Muscle layer of colon (tissue), 2 donors: ENCODE data around the gene MEP1A.

Experiments
- H3K27ac ChIP-seq: one replicate; pipeline ENCODE4 v1.7.0; 2013; ENCODE audit warnings: low read depth, mild to moderate bottlenecking, low read length, moderate library complexity
- H3K27me3 ChIP-seq, 2 donors: one replicate each; pipeline ENCODE4 v1.7.0; 2013; ENCODE audit warnings: low read length in 2 of 2, mild to moderate bottlenecking in 2 of 2; ENCODE audit not compliant: insufficient read depth in 2 of 2, control insufficient read depth in 1 of 2
- H3K36me3 ChIP-seq: one replicate; pipeline ENCODE4 v1.7.0; 2013; ENCODE audit warnings: mild to moderate bottlenecking, low read length; ENCODE audit not compliant: insufficient read depth
- H3K4me1 ChIP-seq: one replicate; pipeline ENCODE4 v1.7.0; 2013; ENCODE audit warnings: mild to moderate bottlenecking, low read length; ENCODE audit not compliant: insufficient read depth
- H3K4me3 ChIP-seq, 2 donors: one replicate each; pipeline ENCODE4 v1.7.0; 2013; ENCODE audit warnings: low read length in 2 of 2, low read depth in 1 of 2, mild to moderate bottlenecking in 1 of 2, moderate library complexity in 1 of 2
- H3K9ac ChIP-seq: one replicate; pipeline ENCODE4 v1.7.0; 2013; ENCODE audit warnings: low read length
- H3K9me3 ChIP-seq: one replicate; pipeline ENCODE4 v1.7.0; 2013; ENCODE audit warnings: mild to moderate bottlenecking, low read length
- donor health status: abdominal sarcoma.
- donor health status: Adenocarcinoma of cecum.

MEP1A gene

DNA sequence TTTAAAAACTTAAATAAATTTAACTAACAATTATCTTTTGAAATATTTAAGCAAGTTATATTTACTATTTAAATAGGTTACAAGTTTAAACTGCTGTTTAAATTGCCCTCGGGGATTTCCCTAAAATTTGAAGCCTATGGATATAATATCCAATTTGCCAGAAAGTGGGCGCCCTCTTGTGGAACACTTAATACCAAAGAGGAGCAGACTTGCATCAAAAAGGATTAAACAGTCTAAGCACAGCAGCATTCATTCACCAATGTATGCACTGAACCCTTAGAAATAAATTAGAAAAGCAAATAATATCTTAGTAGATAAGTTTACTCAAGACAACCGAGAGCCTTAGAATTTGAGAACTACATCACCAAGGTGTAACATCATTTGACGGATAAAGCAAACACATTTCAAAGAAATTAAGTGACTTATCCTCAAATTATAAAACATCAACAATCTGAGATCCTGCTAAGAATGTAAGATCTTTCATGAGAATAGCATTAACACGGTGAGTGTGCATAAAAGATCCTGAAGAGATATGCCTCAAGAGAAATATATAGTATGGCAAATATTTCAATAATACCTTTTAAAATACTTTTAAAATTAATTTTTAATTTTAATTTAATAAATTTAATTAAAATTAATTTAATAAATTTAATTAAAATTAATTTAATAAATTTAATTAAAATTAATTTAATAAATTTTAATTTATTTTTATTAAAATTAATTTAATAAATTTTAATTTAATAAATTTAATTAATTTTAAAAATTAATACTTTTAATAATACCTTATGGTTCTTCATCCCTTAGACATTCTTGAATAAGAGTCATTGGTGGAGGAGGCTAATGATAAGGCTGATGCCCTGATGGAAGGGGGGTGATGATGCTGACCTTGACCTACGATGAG is 11.5 kb upstream of the MEP1A start:
- Histone ChIP-seq H3K9me3 (no peaks in the 10 kb centered on the region), H3K4me3 (no peak overlapping the region), H3K9ac (no peak overlapping the region), H3K27me3 (no peaks in the 10 kb centered on the region), H3K4me1 (no peaks in the 10 kb centered on the region), H3K36me3 (no peaks in the 10 kb centered on the region), H3K27ac (no peak overlapping the region)

DNA sequence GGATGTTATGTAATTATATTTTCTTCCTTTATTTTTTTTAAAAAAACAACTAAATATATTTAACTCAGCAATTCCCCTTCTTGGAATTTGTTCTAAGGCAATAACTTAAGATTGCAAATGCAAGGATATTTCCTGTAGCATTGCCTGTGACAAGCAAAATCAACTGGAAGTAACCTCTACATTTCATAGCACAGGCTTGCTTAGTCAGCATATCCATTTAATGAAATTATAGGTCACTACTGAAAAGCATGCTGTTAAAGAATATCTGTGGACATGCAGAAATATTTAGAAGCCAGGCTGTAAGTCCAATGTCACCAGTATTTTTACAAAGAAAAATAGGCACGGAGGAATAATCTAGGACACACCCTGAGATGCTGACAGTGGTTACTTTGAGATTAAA is 8.7 kb upstream of the MEP1A start:
- Histone ChIP-seq H3K27me3 (no peaks in the 10 kb centered on the region), H3K4me3 (no peak overlapping the region), H3K27ac (no peak overlapping the region), H3K9ac (no peak overlapping the region), H3K4me1 (no peaks in the 10 kb centered on the region), H3K9me3 (no peaks in the 10 kb centered on the region), H3K36me3 (no peaks in the 10 kb centered on the region)

DNA sequence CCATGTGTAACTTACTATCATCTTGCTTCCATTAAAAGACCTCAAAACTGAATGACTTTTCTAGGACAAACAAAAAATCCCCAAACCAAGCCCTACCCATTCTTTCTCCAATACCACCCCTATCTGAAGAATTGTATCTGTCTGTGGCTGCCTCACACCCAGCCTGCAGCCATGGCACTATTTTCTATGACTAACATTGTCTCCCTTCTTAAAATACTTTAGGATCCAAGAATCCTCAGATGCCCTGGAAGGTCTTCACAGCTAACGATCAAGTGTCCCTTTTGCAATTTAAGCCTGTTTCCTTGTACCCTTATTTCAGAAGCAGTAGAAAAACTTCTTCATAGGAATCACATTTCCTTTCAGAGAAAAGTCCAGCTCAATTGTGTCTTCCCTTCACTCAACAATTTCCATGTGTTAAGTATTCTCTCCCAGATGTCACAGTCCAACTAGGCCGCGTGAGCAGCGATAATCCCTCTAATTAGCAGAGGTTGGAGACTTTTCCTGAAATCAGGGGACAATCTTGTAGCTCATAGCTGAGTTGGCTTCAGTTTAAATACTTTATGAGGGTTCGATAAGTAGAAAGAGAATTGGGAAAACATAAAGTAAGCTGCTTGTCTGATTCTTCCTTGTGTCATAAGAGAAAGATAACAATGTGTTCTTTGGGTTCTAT is 5.2 kb upstream of the MEP1A start:
- Histone ChIP-seq H3K36me3 (no peaks in the 10 kb centered on the region), H3K9ac (no peak overlapping the region), H3K27ac (no peak overlapping the region), H3K9me3 (no peaks in the 10 kb centered on the region), H3K4me1 (no peaks in the 10 kb centered on the region), H3K4me3 (no peak overlapping the region), H3K27me3 (no peaks in the 10 kb centered on the region)

DNA sequence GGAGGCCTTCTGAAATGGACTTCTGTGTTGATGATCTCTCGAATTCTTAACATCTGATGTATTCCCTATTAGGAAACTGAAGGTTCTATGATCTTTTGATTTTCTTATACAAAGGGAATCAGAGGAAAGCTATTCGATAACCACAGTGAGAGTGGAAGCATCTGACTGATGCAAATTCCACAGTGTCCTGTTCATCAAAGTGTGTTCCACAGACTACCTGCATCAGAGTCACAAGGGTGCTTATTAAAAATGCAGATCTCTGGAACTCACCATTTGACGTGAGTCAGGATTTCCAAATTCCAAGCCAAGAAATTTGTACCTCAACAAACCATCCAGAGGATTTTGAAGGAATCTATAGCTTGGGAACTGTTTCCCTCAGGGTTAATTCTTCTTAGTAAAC is 4.4 kb upstream of the MEP1A start:
- H3K27me3 ChIP-seq = no peaks in the 10 kb centered on the region
- no peaks in the 10 kb centered on the region for H3K4me1 ChIP-seq
- H3K27ac ChIP-seq = no peak overlapping the region
- H3K9ac ChIP-seq = no peak overlapping the region
- no peak overlapping the region for H3K4me3 ChIP-seq
- H3K36me3 ChIP-seq = no peaks in the 10 kb centered on the region
- no peaks in the 10 kb centered on the region for H3K9me3 ChIP-seq

DNA sequence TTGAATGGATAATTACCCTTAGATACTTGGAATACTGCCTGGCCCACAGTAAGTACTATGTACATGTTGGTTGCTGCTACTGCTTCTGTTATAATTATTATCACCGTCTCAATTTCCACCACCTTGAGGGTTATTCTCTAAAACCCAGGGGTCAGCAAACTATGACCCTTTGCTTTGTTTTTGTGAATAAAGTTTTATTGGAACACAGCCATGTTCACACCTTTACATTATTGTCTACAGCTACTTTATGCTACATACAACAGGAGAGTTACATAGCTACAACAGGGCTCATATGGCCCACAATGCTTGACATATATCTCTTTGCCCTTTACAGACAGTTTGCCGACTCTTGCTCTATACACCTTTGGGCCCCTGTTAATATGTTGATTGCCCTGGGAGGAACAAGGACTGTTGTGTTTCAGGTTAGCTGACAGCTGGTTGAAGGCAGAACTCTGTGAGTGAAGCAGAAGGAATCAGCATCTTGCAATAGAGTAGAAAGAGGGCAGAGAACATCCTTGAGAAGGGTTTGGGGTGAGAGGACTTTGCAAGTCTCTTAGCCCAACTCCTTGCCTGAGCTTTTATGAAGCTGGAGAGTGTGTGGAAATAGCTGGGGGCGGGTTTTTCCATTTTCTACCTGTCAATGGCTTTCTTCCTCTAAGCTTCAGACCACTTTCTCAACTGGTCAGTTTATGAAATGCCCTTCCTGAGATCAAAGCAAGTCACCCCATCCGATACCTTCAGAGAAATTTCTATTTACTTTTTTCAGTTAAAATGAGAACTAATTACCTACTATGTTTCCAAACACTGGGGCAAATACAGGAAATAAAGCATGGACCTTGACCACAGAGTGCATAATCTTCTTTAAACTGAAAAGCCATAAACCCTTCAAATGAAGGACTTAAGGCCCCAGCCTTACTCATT is 3.5 kb upstream of the MEP1A start:
- Histone ChIP-seq H3K9me3 (no peaks in the 10 kb centered on the region), H3K27ac (no peak overlapping the region), H3K4me3 (no peak overlapping the region), H3K9ac (no peak overlapping the region), H3K36me3 (no peaks in the 10 kb centered on the region), H3K27me3 (no peaks in the 10 kb centered on the region), H3K4me1 (no peaks in the 10 kb centered on the region)

DNA sequence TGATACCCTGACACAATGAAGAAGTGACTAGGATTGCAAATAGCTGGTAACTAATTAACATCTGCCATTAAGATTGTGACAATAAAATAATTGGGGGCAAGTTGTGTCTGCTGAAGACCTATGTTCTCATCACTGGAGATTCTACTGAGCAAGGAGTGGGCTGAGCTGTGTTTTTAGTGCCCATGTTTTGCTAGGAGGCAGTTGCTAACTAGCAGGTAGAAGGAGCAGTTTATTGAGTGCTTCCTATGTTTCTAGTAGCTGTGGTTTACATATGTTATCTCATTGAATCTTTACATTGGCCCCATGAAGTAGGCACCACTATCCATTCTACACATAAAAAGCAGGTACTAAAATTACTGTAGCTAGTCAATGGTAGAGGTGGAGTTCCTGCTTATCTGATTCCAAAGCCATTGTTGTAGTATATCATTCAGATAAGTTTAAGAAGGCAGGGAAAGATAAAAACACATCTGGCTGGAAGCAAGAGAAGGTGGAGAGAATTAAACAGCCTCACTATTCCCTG is 2.8 kb upstream of the MEP1A start:
- H3K27me3 ChIP-seq = no peaks in the 10 kb centered on the region
- no peaks in the 10 kb centered on the region for H3K4me1 ChIP-seq
- H3K9ac ChIP-seq = no peak overlapping the region
- no peak overlapping the region for H3K4me3 ChIP-seq
- H3K9me3 ChIP-seq = no peaks in the 10 kb centered on the region
- H3K36me3 ChIP-seq = no peaks in the 10 kb centered on the region
- H3K27ac ChIP-seq = no peak overlapping the region

DNA sequence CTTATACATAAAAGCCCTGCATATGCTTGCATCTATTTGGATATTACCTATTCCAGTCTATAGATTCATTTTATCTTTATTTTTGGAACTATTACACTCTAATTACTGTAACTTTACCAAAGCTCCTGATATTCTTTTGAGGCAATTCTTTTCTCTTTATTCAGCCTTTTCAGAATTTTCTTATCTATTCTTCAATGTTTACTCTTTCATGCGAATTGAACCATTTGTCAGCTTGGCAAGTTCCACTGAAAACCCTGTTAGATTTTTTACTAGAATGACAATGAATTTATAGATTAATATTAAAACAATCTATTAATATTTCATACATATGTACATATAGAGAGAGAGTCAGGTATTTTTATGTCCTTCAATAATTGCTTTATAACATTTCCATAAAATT is 554 bp upstream of the MEP1A start:
- H3K9ac ChIP-seq = no peak overlapping the region
- H3K4me1 ChIP-seq = no peaks in the 10 kb centered on the region
- no peaks in the 10 kb centered on the region for H3K36me3 ChIP-seq
- no peak overlapping the region for H3K27ac ChIP-seq
- no peaks in the 10 kb centered on the region for H3K27me3 ChIP-seq
- no peaks in the 10 kb centered on the region for H3K9me3 ChIP-seq
- H3K4me3 ChIP-seq = no peak overlapping the region

DNA sequence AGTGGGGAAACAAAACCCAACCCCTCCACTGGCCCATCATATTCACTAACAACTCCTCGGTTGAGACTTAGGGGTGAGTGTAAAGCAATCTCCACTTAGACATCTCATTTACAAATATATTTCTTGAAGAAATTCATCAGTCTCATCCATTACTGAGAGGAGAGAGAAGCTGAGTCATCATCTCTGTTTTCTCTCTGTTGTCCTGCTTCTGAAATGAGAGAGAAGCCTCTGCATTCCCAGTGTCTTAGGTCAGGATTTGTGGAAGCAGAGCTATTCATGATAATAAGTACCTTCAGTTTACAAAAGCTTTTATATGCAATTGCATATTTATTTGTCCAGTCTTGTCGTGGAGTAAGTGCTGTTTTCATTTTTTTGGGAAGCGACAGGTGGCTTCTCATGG is 879 bp downstream of the MEP1A start:
- no peaks in the 10 kb centered on the region for H3K36me3 ChIP-seq
- no peaks in the 10 kb centered on the region for H3K4me1 ChIP-seq
- no peaks in the 10 kb centered on the region for H3K9me3 ChIP-seq
- no peak overlapping the region for H3K27ac ChIP-seq
- H3K4me3 ChIP-seq = no peak overlapping the region
- H3K27me3 ChIP-seq = no peaks in the 10 kb centered on the region
- H3K9ac ChIP-seq = no peak overlapping the region

DNA sequence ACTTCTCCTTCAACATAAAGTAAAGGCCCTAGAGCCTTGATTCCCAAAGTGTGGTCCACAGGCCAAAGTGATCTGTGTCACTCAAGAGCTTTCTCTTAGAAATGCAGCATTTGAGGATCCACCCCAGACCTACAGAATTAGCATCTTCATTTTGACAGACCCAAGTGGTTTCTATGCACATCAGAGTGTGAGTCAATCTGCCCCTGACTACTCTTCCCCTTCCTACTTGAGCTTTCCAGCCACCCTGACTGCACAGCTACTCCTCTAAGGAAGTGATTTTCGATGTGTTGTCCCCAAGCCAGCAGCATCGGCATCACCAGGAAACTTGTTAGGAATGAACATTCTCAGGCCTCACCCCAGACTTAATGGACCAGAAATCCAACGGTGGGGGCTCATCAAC is 2.6 kb downstream of the MEP1A start:
- Histone ChIP-seq H3K27me3 (no peaks in the 10 kb centered on the region), H3K36me3 (no peaks in the 10 kb centered on the region), H3K9me3 (no peaks in the 10 kb centered on the region), H3K4me1 (no peaks in the 10 kb centered on the region), H3K27ac (no peak overlapping the region), H3K9ac (no peak overlapping the region), H3K4me3 (no peak overlapping the region)

DNA sequence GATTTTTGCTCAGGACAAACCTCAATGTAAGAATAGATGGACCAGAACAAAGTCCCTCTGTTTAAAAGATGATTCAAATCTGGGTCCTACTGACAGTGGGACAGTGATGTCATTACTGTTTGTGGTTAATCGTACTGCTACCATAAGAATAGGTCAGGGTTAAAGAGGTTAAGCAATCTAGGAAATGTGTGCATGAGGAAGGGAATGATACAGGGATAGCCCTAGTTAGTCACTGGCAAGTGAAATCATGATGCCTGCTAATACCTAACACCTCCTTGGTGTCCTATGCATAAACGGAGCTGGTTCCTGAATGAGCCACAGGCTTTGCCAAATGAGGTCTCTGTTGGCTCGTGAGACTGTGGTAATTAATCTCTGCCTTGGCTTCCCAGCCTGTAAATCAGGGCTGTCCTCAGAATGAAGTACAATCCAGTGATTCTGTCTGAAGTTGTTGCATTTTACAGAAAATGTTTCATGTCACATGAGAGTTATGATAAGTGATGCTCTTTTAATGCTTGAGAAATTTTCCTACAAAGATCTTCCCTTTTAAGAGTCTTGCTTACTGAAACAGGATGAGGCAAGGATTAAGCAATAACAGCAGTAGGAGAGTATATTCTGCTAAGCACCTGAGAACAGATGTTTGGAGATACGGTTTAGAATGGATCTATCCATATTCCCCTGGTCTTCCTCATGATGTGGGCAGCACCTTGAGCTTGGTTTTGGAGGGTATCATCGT is 3.8 kb downstream of the MEP1A start:
- H3K9ac ChIP-seq = no peak overlapping the region

More for the DNA sequence above, 3.8 kb downstream of the MEP1A start:
- H3K4me1 ChIP-seq = no peaks in the 10 kb centered on the region
- H3K27ac ChIP-seq = no peak overlapping the region
- no peaks in the 10 kb centered on the region for H3K9me3 ChIP-seq
- no peaks in the 10 kb centered on the region for H3K27me3 ChIP-seq
- H3K36me3 ChIP-seq = no peaks in the 10 kb centered on the region
- no peak overlapping the region for H3K4me3 ChIP-seq
